ENCODE results near the gene LIN9. TPM values are rescaled to one million over a fixed set of nuclear protein-coding genes. Genes with fewer than 3 reads are reported as not detected.
A peak's percentile ranks its signal among the peaks of the same experiment; 100 is the strongest.
"Not testable (repeated sequence)": the region's sequence is repeated elsewhere in the genome, so short reads cannot be mapped to it uniquely, and the experiment has no call there.

The LIN9 gene
- total and polyA plus RNA-seq, 5 donors from 2014 or later, result 3.1 to 6.7 (median 4.3) TPM

- Mint-ChIP-seq H3K27ac (peak overlapping the region in 1 of 3 donors; percentile 51), H3K4me1 (no peaks in the 10 kb centered on the region), H3K27me3 (no peaks in the 10 kb centered on the region), H3K4me3 (no peak overlapping the region), H3K9me3 (no peaks in the 10 kb centered on the region), H3K36me3 (peaks cover 3% of the 10 kb centered on the region)
- H3K9me3 ChIP-seq (ENCODE audit: control insufficient read depth in 2 of 2, low read length in 2 of 2), result no peaks in the 10 kb centered on the region
- ATAC-seq (ENCODE audit: low read depth in 2 of 2), result no peak
- no peaks in the 10 kb centered on the region for H3K4me1 ChIP-seq (ENCODE audit: control insufficient read depth, insufficient read depth, low read length, poor library complexity, severe bottlenecking)
- no peaks in the 10 kb centered on the region for H3K36me3 ChIP-seq (ENCODE audit: control insufficient read depth, insufficient read depth, low read length)
- DNase-seq, result no peak
- no peaks in the 10 kb centered on the region for H3K27me3 ChIP-seq (ENCODE audit: control insufficient read depth, insufficient read depth, low read length)
- no peak overlapping the region for H3K27ac ChIP-seq (ENCODE audit: insufficient read depth, low read length, poor library complexity, severe bottlenecking)
- no peak overlapping the region for H3K4me3 ChIP-seq (ENCODE audit: low read depth, low read length)
These were observed 41.5 kb upstream of the LIN9 start for GRCh38 chr1:226350519-226350865.

GRCh38 chr1:226349801-226350518, 41.0 kb upstream of the LIN9 start:
- H3K27me3 Mint-ChIP-seq, result no peaks in the 10 kb centered on the region
- Histone ChIP-seq H3K27ac (ENCODE audit: insufficient read depth, low read length, poor library complexity, severe bottlenecking) (no peak overlapping the region), H3K4me1 (ENCODE audit: control insufficient read depth, insufficient read depth, low read length, poor library complexity, severe bottlenecking) (no peaks in the 10 kb centered on the region), H3K4me3 (ENCODE audit: low read depth, low read length) (no peak overlapping the region), H3K9me3 (ENCODE audit: control insufficient read depth in 2 of 2, low read length in 2 of 2) (no peaks in the 10 kb centered on the region), H3K27me3 (ENCODE audit: control insufficient read depth, insufficient read depth, low read length) (no peaks in the 10 kb centered on the region), H3K36me3 (ENCODE audit: control insufficient read depth, insufficient read depth, low read length) (no peaks in the 10 kb centered on the region)
- H3K27ac Mint-ChIP-seq, result no peak overlapping the region
- no peaks in the 10 kb centered on the region for H3K9me3 Mint-ChIP-seq
- DNase-seq, result no peak
- no peak for ATAC-seq (ENCODE audit: low read depth in 2 of 2)
- H3K4me1 Mint-ChIP-seq, result no peaks in the 10 kb centered on the region
- no peak overlapping the region for H3K4me3 Mint-ChIP-seq
- no peaks in the 10 kb centered on the region for H3K36me3 Mint-ChIP-seq

- ATAC-seq (ENCODE audit: low read depth in 2 of 2) (no peak), DNase-seq (no peak)
- Mint-ChIP-seq H3K9me3 (no peaks in the 10 kb centered on the region), H3K27me3 (no peaks in the 10 kb centered on the region), H3K4me1 (no peaks in the 10 kb centered on the region), H3K4me3 (no peak overlapping the region), H3K27ac (peak overlapping the region in 1 of 3 donors; percentile 32), H3K36me3 (no peaks in the 10 kb centered on the region)
- H3K4me3 ChIP-seq (ENCODE audit: low read depth, low read length), result no peak overlapping the region
- no peaks in the 10 kb centered on the region for H3K27me3 ChIP-seq (ENCODE audit: control insufficient read depth, insufficient read depth, low read length)
- no peaks in the 10 kb centered on the region for H3K36me3 ChIP-seq (ENCODE audit: control insufficient read depth, insufficient read depth, low read length)
- H3K9me3 ChIP-seq (ENCODE audit: control insufficient read depth in 2 of 2, low read length in 2 of 2), result no peaks in the 10 kb centered on the region
- no peaks in the 10 kb centered on the region for H3K4me1 ChIP-seq (ENCODE audit: control insufficient read depth, insufficient read depth, low read length, poor library complexity, severe bottlenecking)
- no peak overlapping the region for H3K27ac ChIP-seq (ENCODE audit: insufficient read depth, low read length, poor library complexity, severe bottlenecking)
These were observed 40.1 kb upstream of the LIN9 start for GRCh38 chr1:226349081-226349480.

GRCh38 chr1:226344441-226345259, 35.7 kb upstream of the LIN9 start:
- DNase-seq, result no peak
- Mint-ChIP-seq H3K27me3 (peaks cover 5% of the 10 kb centered on the region), H3K36me3 (peaks cover 8% of the 10 kb centered on the region), H3K4me3 (no peak overlapping the region), H3K27ac (no peak overlapping the region), H3K4me1 (no peaks in the 10 kb centered on the region), H3K9me3 (peaks cover 0 to 12% (median 2%) of the 10 kb centered on the region in 7 donors)
- no peak overlapping the region for H3K27ac ChIP-seq (ENCODE audit: insufficient read depth, low read length, poor library complexity, severe bottlenecking)
- H3K4me1 ChIP-seq (ENCODE audit: control insufficient read depth, insufficient read depth, low read length, poor library complexity, severe bottlenecking), result no peaks in the 10 kb centered on the region
- no peaks in the 10 kb centered on the region for H3K9me3 ChIP-seq (ENCODE audit: control insufficient read depth in 2 of 2, low read length in 2 of 2)
- H3K27me3 ChIP-seq (ENCODE audit: control insufficient read depth, insufficient read depth, low read length), result no peaks in the 10 kb centered on the region
- H3K4me3 ChIP-seq (ENCODE audit: low read depth, low read length), result no peak overlapping the region
- H3K36me3 ChIP-seq (ENCODE audit: control insufficient read depth, insufficient read depth, low read length), result no peaks in the 10 kb centered on the region
- no peak for ATAC-seq (ENCODE audit: low read depth in 2 of 2)

DNA sequence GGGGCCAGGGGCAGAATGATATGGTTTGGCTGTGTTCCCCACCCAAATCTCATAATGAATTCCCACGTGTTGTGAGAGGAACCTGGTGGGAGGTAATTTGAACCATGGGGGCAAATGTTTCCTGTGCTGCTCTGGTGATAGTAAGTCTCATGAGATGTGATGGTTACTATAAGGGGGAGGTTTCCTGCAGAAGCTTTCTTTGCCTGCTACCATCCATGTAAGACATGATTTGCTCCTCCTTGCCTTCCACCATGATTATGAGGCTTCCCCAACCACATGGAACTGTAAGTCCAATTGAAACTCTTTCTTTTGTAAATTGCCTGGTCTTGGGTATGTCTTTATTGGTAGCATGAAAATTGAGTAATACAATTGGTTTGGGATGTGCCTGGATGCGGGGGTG, 33.7 kb upstream of the LIN9 start:
- no peaks in the 10 kb centered on the region for H3K9me3 ChIP-seq (ENCODE audit: control insufficient read depth in 2 of 2, low read length in 2 of 2)
- Mint-ChIP-seq H3K27ac (no peak overlapping the region), H3K4me3 (no peak overlapping the region), H3K9me3 (peaks cover 0 to 12% (median 2%) of the 10 kb centered on the region in 7 donors), H3K27me3 (peaks cover 5% of the 10 kb centered on the region), H3K36me3 (peaks cover 8% of the 10 kb centered on the region), H3K4me1 (peaks cover 0 to 1% (median under 1%) of the 10 kb centered on the region in 4 donors)
- ATAC-seq (ENCODE audit: low read depth in 2 of 2) (no peak), DNase-seq (no peak)
- no peaks in the 10 kb centered on the region for H3K4me1 ChIP-seq (ENCODE audit: control insufficient read depth, insufficient read depth, low read length, poor library complexity, severe bottlenecking)
- H3K4me3 ChIP-seq (ENCODE audit: low read depth, low read length), result no peak overlapping the region
- no peak overlapping the region for H3K27ac ChIP-seq (ENCODE audit: insufficient read depth, low read length, poor library complexity, severe bottlenecking)
- no peaks in the 10 kb centered on the region for H3K36me3 ChIP-seq (ENCODE audit: control insufficient read depth, insufficient read depth, low read length)
- no peaks in the 10 kb centered on the region for H3K27me3 ChIP-seq (ENCODE audit: control insufficient read depth, insufficient read depth, low read length)

DNA sequence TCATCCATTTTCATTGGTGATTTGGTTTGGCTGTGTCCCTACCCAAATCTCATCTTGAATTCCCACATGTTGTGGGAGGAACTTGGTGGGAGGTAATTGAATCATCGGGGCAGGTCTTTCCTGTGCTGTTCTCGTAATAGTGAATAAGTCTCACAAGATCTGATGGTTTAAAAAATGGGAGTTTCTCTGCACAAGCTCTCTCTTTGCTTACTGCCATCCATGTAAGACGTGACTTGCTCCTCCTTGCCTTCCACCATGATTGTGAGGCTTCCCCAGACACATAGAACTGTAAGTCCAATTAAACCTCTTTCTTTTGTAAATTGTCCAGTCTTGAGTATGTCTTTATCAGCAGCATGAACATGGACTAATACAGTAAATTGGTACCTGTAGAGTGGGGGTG, 31.1 kb upstream of the LIN9 start:
- H3K4me1 Mint-ChIP-seq; H3K27me3 Mint-ChIP-seq; H3K4me3 ChIP-seq (ENCODE audit: low read depth, low read length); H3K4me1 ChIP-seq (ENCODE audit: control insufficient read depth, insufficient read depth, low read length, poor library complexity, severe bottlenecking); H3K27ac ChIP-seq (ENCODE audit: insufficient read depth, low read length, poor library complexity, severe bottlenecking); DNase-seq; H3K9me3 ChIP-seq (ENCODE audit: control insufficient read depth in 2 of 2, low read length in 2 of 2); H3K36me3 ChIP-seq (ENCODE audit: control insufficient read depth, insufficient read depth, low read length); H3K4me3 Mint-ChIP-seq; ATAC-seq (ENCODE audit: low read depth in 2 of 2); H3K27ac Mint-ChIP-seq; H3K36me3 Mint-ChIP-seq; H3K27me3 ChIP-seq (ENCODE audit: control insufficient read depth, insufficient read depth, low read length): not testable (repeated sequence)
- H3K9me3 Mint-ChIP-seq, result peaks cover 0 to 12% (median 2%) of the 10 kb centered on the region in 7 donors

- ATAC-seq (ENCODE audit: low read depth in 2 of 2) (no peak), DNase-seq (peak in 1 of 3 donors; percentile 20)
- H3K9me3 ChIP-seq (ENCODE audit: control insufficient read depth in 2 of 2, low read length in 2 of 2), result no peaks in the 10 kb centered on the region
- no peak overlapping the region for H3K27ac ChIP-seq (ENCODE audit: insufficient read depth, low read length, poor library complexity, severe bottlenecking)
- H3K4me1 ChIP-seq (ENCODE audit: control insufficient read depth, insufficient read depth, low read length, poor library complexity, severe bottlenecking), result peaks cover 5% of the 10 kb centered on the region
- H3K4me3 ChIP-seq (ENCODE audit: low read depth, low read length), result no peak overlapping the region
- peaks cover 8% of the 10 kb centered on the region for H3K36me3 Mint-ChIP-seq
- peaks cover 5 to 15% (median 9%) of the 10 kb centered on the region in 4 donors for H3K4me1 Mint-ChIP-seq
- peak overlapping the region in 2 of 4 donors; percentile 17 to 65 for H3K4me3 Mint-ChIP-seq
- no peaks in the 10 kb centered on the region for H3K27me3 ChIP-seq (ENCODE audit: control insufficient read depth, insufficient read depth, low read length)
- no peaks in the 10 kb centered on the region for H3K36me3 ChIP-seq (ENCODE audit: control insufficient read depth, insufficient read depth, low read length)
- H3K27ac Mint-ChIP-seq, result peak overlapping the region in 1 of 3 donors; percentile 2
- H3K27me3 Mint-ChIP-seq, result peaks cover 3% of the 10 kb centered on the region
- peaks cover 0 to 12% (median 2%) of the 10 kb centered on the region in 7 donors for H3K9me3 Mint-ChIP-seq
These were observed 28.4 kb upstream of the LIN9 start for GRCh38 chr1:226337276-226337875.
